Activated naive CD4-positive, alpha-beta T cell treated with anti-CD3 and anti-CD28 coated beads for 36 hours (primary cell): ENCODE data around the gene GDAP1L1. TPM values are rescaled to one million over a fixed set of nuclear protein-coding genes. Genes with fewer than 3 reads are reported as not detected.
A peak's percentile ranks its signal among the peaks of the same experiment; 100 is the strongest.

Experiments used
- CTCF ChIA-PET: fragments of 350-600 bp; sonication (Branson Sonifier 250); formaldehyde crosslinking; loops from one replicate; lab custom pipeline; 2021; ENCODE audit warnings: antibody characterized with exemption; lab: Charles Lee
- DNase-seq: peaks from one replicate; pipeline ENCODE4 v3.0.0-alpha.2; 2020
- H3K27ac Mint-ChIP-seq: one replicate; pipeline ENCODE4 v1.8.0; 2021; ENCODE audit warnings: mild to moderate bottlenecking, mixed read lengths
- H3K27me3 Mint-ChIP-seq: one replicate; pipeline ENCODE4 v1.8.0; 2021; ENCODE audit warnings: low read depth, mixed read lengths
- H3K36me3 Mint-ChIP-seq: one replicate; pipeline ENCODE4 v1.8.0; 2021; ENCODE audit warnings: low read depth, mixed read lengths
- H3K4me1 Mint-ChIP-seq: one replicate; pipeline ENCODE4 v1.8.0; 2021; ENCODE audit warnings: low read depth, mixed read lengths
- H3K4me3 Mint-ChIP-seq: one replicate; pipeline ENCODE4 v1.8.0; 2021; ENCODE audit warnings: mild to moderate bottlenecking, moderate library complexity, mixed read lengths
- H3K9me3 Mint-ChIP-seq: one replicate; pipeline ENCODE4 v1.8.0; 2021; ENCODE audit warnings: mixed read lengths
- intact Hi-C: fragments of 100-400 bp; cut with micrococcal nuclease; formaldehyde crosslinking; loops from one replicate; pipeline ENCODE4 v1.15.1; 2023
- total RNA-seq, 2 experiments: library from RNA; stranded (reverse); gene quantifications; one replicate each; pipeline ENCODE4 v1.2.3, GENCODE V29; 2021

Gene GDAP1L1
- total RNA-seq, 2 experiments from 2014 or later = 0.27 to 0.50 TPM

GRCh38 chr20:44209686-44210405 lies 37.3 kb upstream of the GDAP1L1 start:
- CTCF ChIA-PET = interaction anchor here (1.0 kb wide), 1 partner anchor 401 kb away, joined by 4 read pairs; no protein-coding TSS in a partner anchor
- H3K36me3 Mint-ChIP-seq = peaks cover 9% of the 10 kb centered on the region
- peak; percentile 48 for DNase-seq
- intact Hi-C loops = loop anchor here (1.0 to 10.0 kb wide), 8 partner anchors 265 to 755 kb away; partner anchors contain the start of genes ADA, SERINC3, SRSF6 and STK4
- peak overlapping the region; percentile 92 for H3K27ac Mint-ChIP-seq
- no peaks in the 10 kb centered on the region for H3K9me3 Mint-ChIP-seq
- peaks cover 60% of the 10 kb centered on the region for H3K4me1 Mint-ChIP-seq
- H3K4me3 Mint-ChIP-seq = peak overlapping the region; percentile 94
- no peaks in the 10 kb centered on the region for H3K27me3 Mint-ChIP-seq

GRCh38 chr20:44210406-44211176 lies 36.5 kb upstream of the GDAP1L1 start, which contains the start of gene OSER1:
OSER1 (minus strand) TSS chr20:44210771; CDS start chr20:44206957, 3,814 bp downstream.
- Mint-ChIP-seq H3K4me1 (peaks cover 61% of the 10 kb centered on the region), H3K27ac (peak within 1 kb of the TSS; percentile 92), H3K9me3 (no peaks in the 10 kb centered on the region), H3K27me3 (no peaks in the 10 kb centered on the region), H3K4me3 (peak within 1 kb of the TSS; percentile 94), H3K36me3 (peaks cover 9% of the 10 kb centered on the region)
- CTCF ChIA-PET = interaction anchor here (1.0 kb wide), 1 partner anchor 400 kb away, joined by 4 read pairs; no protein-coding TSS in a partner anchor
- DNase-seq = peak; percentile 99
- intact Hi-C loops = loop anchor here (1.0 to 10.0 kb wide), 8 partner anchors 265 to 754 kb away; partner anchors contain the start of genes ADA, SERINC3, SRSF6 and STK4

GRCh38 chr20:44211177-44212039 lies 35.7 kb upstream of the GDAP1L1 start:
- intact Hi-C loops = loop anchor here (2.0 to 10.0 kb wide), 6 partner anchors 386 to 755 kb away; partner anchors contain the start of genes ADA, SRSF6, STK4 and TOMM34
- Mint-ChIP-seq H3K9me3 (no peaks in the 10 kb centered on the region), H3K36me3 (peaks cover 5% of the 10 kb centered on the region), H3K4me3 (peak overlapping the region; percentile 94), H3K27ac (peak overlapping the region; percentile 92), H3K4me1 (peaks cover 58% of the 10 kb centered on the region), H3K27me3 (no peaks in the 10 kb centered on the region)
- CTCF ChIA-PET = interaction anchor here (1.2 to 10.2 kb wide), 3 partner anchors 10 to 398 kb away, joined by 3 to 377 read pairs (median 4); partner anchors contain the start of gene FITM2
- DNase-seq = peak; percentile 36

GRCh38 chr20:44212792-44213191 lies 34.3 kb upstream of the GDAP1L1 start:
- Mint-ChIP-seq H3K36me3 (peaks cover 2% of the 10 kb centered on the region), H3K27me3 (no peaks in the 10 kb centered on the region), H3K9me3 (no peaks in the 10 kb centered on the region), H3K4me1 (peaks cover 53% of the 10 kb centered on the region), H3K4me3 (no peak overlapping the region), H3K27ac (no peak overlapping the region)
- DNase-seq = no peak
- intact Hi-C loops = loop anchor here (5.0 to 10.0 kb wide), 4 partner anchors 385 to 752 kb away; partner anchors contain the start of genes STK4, TOMM34 and YWHAB
- CTCF ChIA-PET = interaction anchor here (1.2 to 10.2 kb wide), 5 partner anchors 9 to 249 kb away, joined by 3 to 377 read pairs (median 9); partner anchors contain the start of gene FITM2

- no peak overlapping the region for H3K4me3 Mint-ChIP-seq
- H3K4me1 Mint-ChIP-seq = peaks cover 57% of the 10 kb centered on the region
- H3K27me3 Mint-ChIP-seq = no peaks in the 10 kb centered on the region
- no peaks in the 10 kb centered on the region for H3K36me3 Mint-ChIP-seq
- CTCF ChIA-PET = interaction anchor here (0.8 to 10.2 kb wide), 15 partner anchors 17 to 517 kb away, joined by 3 to 377 read pairs (median 3); partner anchors contain the start of gene FITM2
- DNase-seq = peak; percentile 90
- no peak overlapping the region for H3K27ac Mint-ChIP-seq
- intact Hi-C loops = loop anchor here (1.0 to 10.0 kb wide), 6 partner anchors 57 to 750 kb away; partner anchors contain the start of genes STK4 and TOMM34
- H3K9me3 Mint-ChIP-seq = no peaks in the 10 kb centered on the region
Measured at GRCh38 chr20:44215125-44215524, 32.0 kb upstream of the GDAP1L1 start.

GRCh38 chr20:44217342-44218092 lies 29.6 kb upstream of the GDAP1L1 start:
- peak; percentile 83 for DNase-seq
- CTCF ChIA-PET = interaction anchor here (0.5 to 10.2 kb wide), 46 partner anchors 8 to 451 kb away, joined by 3 to 377 read pairs (median 4); partner anchors contain the start of genes FITM2, GDAP1L1 and SERINC3
- intact Hi-C loops = loop anchor here (1.0 to 10.0 kb wide), 5 partner anchors 55 to 747 kb away; partner anchors contain the start of genes FITM2, STK4 and TOMM34
- H3K27ac Mint-ChIP-seq = peak overlapping the region; percentile 75
- H3K4me1 Mint-ChIP-seq = peaks cover 55% of the 10 kb centered on the region
- peak overlapping the region; percentile 65 for H3K4me3 Mint-ChIP-seq
- no peaks in the 10 kb centered on the region for H3K36me3 Mint-ChIP-seq
- H3K9me3 Mint-ChIP-seq = no peaks in the 10 kb centered on the region
- H3K27me3 Mint-ChIP-seq = no peaks in the 10 kb centered on the region

GRCh38 chr20:44218446-44218845 lies 28.7 kb upstream of the GDAP1L1 start:
- CTCF ChIA-PET = interaction anchor here (0.6 to 10.2 kb wide), 24 partner anchors 12 to 1670 kb away, joined by 3 to 377 read pairs (median 4); partner anchors contain the start of genes FITM2, SERINC3 and TTPAL
- no peaks in the 10 kb centered on the region for H3K27me3 Mint-ChIP-seq
- DNase-seq = peak; percentile 80
- intact Hi-C loops = loop anchor here (5.0 to 10.0 kb wide), 3 partner anchors 54 to 746 kb away; partner anchors contain the start of genes STK4 and TOMM34
- H3K27ac Mint-ChIP-seq = peak overlapping the region; percentile 79
- peaks cover 55% of the 10 kb centered on the region for H3K4me1 Mint-ChIP-seq
- H3K4me3 Mint-ChIP-seq = peak overlapping the region; percentile 65
- no peaks in the 10 kb centered on the region for H3K9me3 Mint-ChIP-seq
- no peaks in the 10 kb centered on the region for H3K36me3 Mint-ChIP-seq

- Mint-ChIP-seq H3K4me1 (peaks cover 51% of the 10 kb centered on the region), H3K27me3 (no peaks in the 10 kb centered on the region), H3K36me3 (no peaks in the 10 kb centered on the region), H3K9me3 (no peaks in the 10 kb centered on the region), H3K4me3 (peak overlapping the region; percentile 36), H3K27ac (peak overlapping the region; percentile 79)
- intact Hi-C loops = loop anchor here (5.0 to 10.0 kb wide), 3 partner anchors 53 to 746 kb away; partner anchors contain the start of genes STK4 and TOMM34
- CTCF ChIA-PET = interaction anchor here (0.6 to 10.2 kb wide), 15 partner anchors 11 to 390 kb away, joined by 3 to 377 read pairs (median 5); partner anchors contain the start of genes FITM2 and TTPAL
- DNase-seq = no peak
Measured at GRCh38 chr20:44219170-44219730, 27.9 kb upstream of the GDAP1L1 start.

- no peak for DNase-seq
- Mint-ChIP-seq H3K27ac (peak overlapping the region; percentile 79), H3K4me1 (peaks cover 47% of the 10 kb centered on the region), H3K27me3 (no peaks in the 10 kb centered on the region), H3K4me3 (peak overlapping the region; percentile 5), H3K36me3 (no peaks in the 10 kb centered on the region), H3K9me3 (no peaks in the 10 kb centered on the region)
- CTCF ChIA-PET = interaction anchor here (0.6 to 10.2 kb wide), 4 partner anchors 29 to 256 kb away, joined by 3 to 377 read pairs (median 54); partner anchors contain the start of genes FITM2 and TTPAL
- intact Hi-C loops = loop anchor here (5.0 to 10.0 kb wide), 3 partner anchors 53 to 745 kb away; partner anchors contain the start of genes STK4 and TOMM34
Measured at GRCh38 chr20:44219791-44220190, 27.3 kb upstream of the GDAP1L1 start.
